IPS-18a (cell line): ENCODE results near the gene SMAD6.
"Not testable (repeated sequence)": the region's sequence is repeated elsewhere in the genome, so short reads cannot be mapped to it uniquely, and the experiment has no call there.

Experiments
- H3K27ac ChIP-seq: one replicate; pipeline ENCODE4 v1.5.1; 2013; ENCODE audit warnings: low read length
- H3K27me3 ChIP-seq: one replicate; pipeline ENCODE4 v1.6.1; 2013; ENCODE audit warnings: mild to moderate bottlenecking, low read length; ENCODE audit not compliant: control insufficient read depth, insufficient read depth
- H3K36me3 ChIP-seq: one replicate; pipeline ENCODE4 v1.6.1; 2013; ENCODE audit warnings: low read depth, low read length; ENCODE audit not compliant: control insufficient read depth
- H3K4me1 ChIP-seq: one replicate; pipeline ENCODE4 v1.6.1; 2013; ENCODE audit warnings: low read depth, low read length; ENCODE audit not compliant: control insufficient read depth
- H3K4me3 ChIP-seq: one replicate; pipeline ENCODE4 v1.5.1; 2013; ENCODE audit warnings: low read length
- H3K9ac ChIP-seq: one replicate; pipeline ENCODE4 v1.6.1; 2013; ENCODE audit warnings: mild to moderate bottlenecking, low read length, moderate library complexity
- H3K9me3 ChIP-seq: one replicate; pipeline ENCODE4 v1.6.1; 2013; ENCODE audit warnings: low read depth, low read length; ENCODE audit not compliant: control insufficient read depth

SMAD6 gene

DNA sequence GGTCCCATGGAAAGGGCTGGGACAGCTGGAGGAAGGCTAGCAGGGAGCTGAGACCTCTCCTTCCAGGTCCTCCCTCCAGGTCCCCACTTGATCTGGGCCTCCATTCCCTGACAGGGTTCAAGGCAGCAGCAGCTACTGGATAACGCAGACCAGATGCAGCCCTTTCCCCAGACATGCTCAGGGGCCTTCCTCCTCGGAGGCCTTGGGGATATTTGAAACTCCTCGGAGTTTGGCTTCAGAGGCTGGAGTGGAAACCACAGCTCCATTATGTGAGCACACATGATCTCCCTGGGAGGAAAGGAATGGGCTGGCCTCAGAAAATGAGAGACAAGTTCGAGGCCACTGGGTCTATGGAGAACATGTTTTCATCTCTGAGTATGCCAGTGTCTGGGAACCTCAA is 119.3 kb downstream of the SMAD6 start:
- Histone ChIP-seq H3K27me3 (no peaks in the 10 kb centered on the region), H3K9ac (no peak overlapping the region), H3K27ac (no peak overlapping the region), H3K9me3 (no peaks in the 10 kb centered on the region), H3K36me3 (no peaks in the 10 kb centered on the region), H3K4me3 (no peak overlapping the region), H3K4me1 (peaks cover 5% of the 10 kb centered on the region)

GRCh38 chr15:66822114-66822513 is 120.1 kb downstream of the SMAD6 start:
- Histone ChIP-seq H3K9me3 (no peaks in the 10 kb centered on the region), H3K27me3 (no peaks in the 10 kb centered on the region), H3K36me3 (no peaks in the 10 kb centered on the region), H3K4me3 (no peak overlapping the region), H3K4me1 (peaks cover 13% of the 10 kb centered on the region), H3K9ac (no peak overlapping the region), H3K27ac (no peak overlapping the region)

GRCh38 chr15:66822576-66822975 is 120.5 kb downstream of the SMAD6 start:
- no peaks in the 10 kb centered on the region for H3K9me3 ChIP-seq
- H3K27ac ChIP-seq = no peak overlapping the region
- H3K27me3 ChIP-seq = no peaks in the 10 kb centered on the region
- H3K4me3 ChIP-seq = no peak overlapping the region
- H3K36me3 ChIP-seq = no peaks in the 10 kb centered on the region
- H3K4me1 ChIP-seq = peaks cover 17% of the 10 kb centered on the region
- no peak overlapping the region for H3K9ac ChIP-seq

- no peaks in the 10 kb centered on the region for H3K36me3 ChIP-seq
- H3K9ac ChIP-seq = no peak overlapping the region
- no peak overlapping the region for H3K27ac ChIP-seq
- H3K4me3 ChIP-seq = no peak overlapping the region
- H3K4me1 ChIP-seq = peaks cover 23% of the 10 kb centered on the region
- no peaks in the 10 kb centered on the region for H3K27me3 ChIP-seq
- no peaks in the 10 kb centered on the region for H3K9me3 ChIP-seq
Measured at GRCh38 chr15:66823601-66824000, 121.6 kb downstream of the SMAD6 start.

GRCh38 chr15:66824424-66824823 is 122.4 kb downstream of the SMAD6 start:
- H3K9me3 ChIP-seq = no peaks in the 10 kb centered on the region

DNA sequence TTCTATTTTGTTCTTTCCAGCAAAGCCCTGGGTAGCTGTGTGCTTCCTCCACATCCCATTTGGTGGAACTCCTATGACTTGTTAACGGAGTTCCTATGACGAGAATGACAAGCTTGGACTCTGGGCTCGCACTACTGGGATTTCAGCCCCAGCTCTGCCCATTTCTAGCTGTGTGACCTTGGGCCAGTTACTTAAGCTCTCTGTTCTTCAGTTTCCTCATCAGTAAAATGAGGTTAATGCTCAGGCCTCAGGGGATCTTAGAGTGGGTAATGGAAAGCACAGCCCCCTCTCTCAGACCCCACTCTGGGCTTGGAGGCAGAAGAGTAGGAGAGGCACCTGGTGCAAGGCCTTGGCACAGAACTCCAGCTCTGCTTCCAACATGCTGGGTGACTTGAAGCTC is 123.1 kb downstream of the SMAD6 start:
- Histone ChIP-seq H3K9me3 (no peaks in the 10 kb centered on the region), H3K27ac (no peak overlapping the region), H3K9ac (no peak overlapping the region), H3K36me3 (no peaks in the 10 kb centered on the region), H3K4me3 (no peak overlapping the region), H3K4me1 (peaks cover 23% of the 10 kb centered on the region), H3K27me3 (no peaks in the 10 kb centered on the region)

More at GRCh38 chr15:66824424-66824823, 122.4 kb downstream of the SMAD6 start:
- H3K36me3 ChIP-seq = no peaks in the 10 kb centered on the region
- H3K4me3 ChIP-seq = no peak overlapping the region
- H3K27me3 ChIP-seq = no peaks in the 10 kb centered on the region
- H3K4me1 ChIP-seq = peaks cover 23% of the 10 kb centered on the region
- no peak overlapping the region for H3K9ac ChIP-seq
- H3K27ac ChIP-seq = no peak overlapping the region

DNA sequence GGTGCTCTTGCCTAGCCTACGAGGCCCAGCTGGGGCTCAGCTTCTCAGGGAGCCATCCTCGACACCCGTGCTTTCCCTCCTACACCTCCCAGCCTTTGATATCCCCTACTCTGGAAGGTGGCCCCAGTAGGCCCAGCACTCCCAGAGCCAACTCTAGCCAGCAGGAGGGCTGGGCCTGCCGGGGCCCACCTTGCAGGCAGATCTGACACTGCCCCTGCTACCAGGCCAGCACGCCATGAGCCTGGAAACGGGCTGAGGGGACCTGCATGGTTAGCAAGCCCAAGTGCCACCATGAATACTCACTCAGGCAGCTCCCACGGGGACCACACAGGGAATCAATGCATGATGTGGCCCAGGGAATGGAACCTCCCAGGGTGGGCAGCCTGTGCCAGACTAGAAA is 123.7 kb downstream of the SMAD6 start:
- no peak overlapping the region for H3K4me3 ChIP-seq
- no peaks in the 10 kb centered on the region for H3K9me3 ChIP-seq
- no peaks in the 10 kb centered on the region for H3K27me3 ChIP-seq
- peaks cover 23% of the 10 kb centered on the region for H3K4me1 ChIP-seq
- H3K27ac ChIP-seq = no peak overlapping the region
- no peaks in the 10 kb centered on the region for H3K36me3 ChIP-seq
- no peak overlapping the region for H3K9ac ChIP-seq

GRCh38 chr15:66826507-66826906 is 124.5 kb downstream of the SMAD6 start:
- H3K9me3 ChIP-seq = no peaks in the 10 kb centered on the region
- H3K36me3 ChIP-seq = no peaks in the 10 kb centered on the region
- H3K4me3 ChIP-seq = no peak overlapping the region
- H3K9ac ChIP-seq = no peak overlapping the region
- no peak overlapping the region for H3K27ac ChIP-seq
- no peaks in the 10 kb centered on the region for H3K27me3 ChIP-seq
- H3K4me1 ChIP-seq = peaks cover 23% of the 10 kb centered on the region

- Histone ChIP-seq H3K9me3 (no peaks in the 10 kb centered on the region), H3K4me1 (peaks cover 23% of the 10 kb centered on the region), H3K27me3 (no peaks in the 10 kb centered on the region), H3K4me3 (no peak overlapping the region), H3K27ac (no peak overlapping the region), H3K36me3 (no peaks in the 10 kb centered on the region), H3K9ac (no peak overlapping the region)
Measured at GRCh38 chr15:66827039-66827697, 125.1 kb downstream of the SMAD6 start.

GRCh38 chr15:66827698-66828055 is 125.6 kb downstream of the SMAD6 start:
- Histone ChIP-seq H3K27me3 (no peaks in the 10 kb centered on the region), H3K9me3 (no peaks in the 10 kb centered on the region), H3K36me3 (no peaks in the 10 kb centered on the region), H3K27ac (no peak overlapping the region), H3K9ac (no peak overlapping the region), H3K4me1 (peaks cover 23% of the 10 kb centered on the region), H3K4me3 (no peak overlapping the region)

GRCh38 chr15:66828817-66829541 is 126.9 kb downstream of the SMAD6 start:
- H3K27me3 ChIP-seq, H3K4me3 ChIP-seq, H3K9me3 ChIP-seq, H3K9ac ChIP-seq, H3K27ac ChIP-seq, H3K36me3 ChIP-seq: not testable (repeated sequence)
- H3K4me1 ChIP-seq = peaks cover 23% of the 10 kb centered on the region

DNA sequence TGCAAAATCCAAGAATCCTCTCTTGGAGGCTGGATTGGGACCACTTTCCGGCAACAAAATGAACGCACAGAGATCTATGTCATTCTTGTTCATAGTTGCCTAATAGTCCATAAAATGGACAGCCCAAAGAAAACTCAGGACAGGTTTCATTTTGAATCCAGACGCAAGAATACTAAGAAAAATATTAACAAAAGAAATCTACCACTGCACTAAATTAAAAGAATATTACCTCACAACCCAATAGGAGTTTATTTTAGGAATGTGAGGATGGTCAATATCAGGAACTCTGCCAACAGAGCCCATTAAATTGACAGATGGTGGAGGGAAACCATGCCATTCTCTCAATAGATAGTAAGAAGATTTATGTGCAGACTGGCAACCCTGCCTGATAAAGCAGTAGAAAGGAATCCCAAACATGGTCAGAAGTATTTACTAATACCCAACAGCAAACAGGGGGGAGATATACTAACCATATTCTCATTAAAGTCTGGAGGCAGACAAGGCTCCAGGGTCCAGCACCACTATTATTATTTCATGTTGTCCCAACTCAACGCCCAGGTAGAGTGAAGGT is 127.6 kb downstream of the SMAD6 start:
- Histone ChIP-seq H3K9me3 (no peaks in the 10 kb centered on the region), H3K27ac (no peak overlapping the region), H3K36me3 (no peaks in the 10 kb centered on the region), H3K9ac (no peak overlapping the region), H3K4me3 (no peak overlapping the region), H3K4me1 (peaks cover 24% of the 10 kb centered on the region), H3K27me3 (no peaks in the 10 kb centered on the region)
